ENCODE results near the gene PAX2. TPM values are rescaled to one million over a fixed set of nuclear protein-coding genes. Genes with fewer than 3 reads are reported as not detected.

PAX2 gene
- total and polyA plus RNA-seq, 2 of the 13 experiments (the other 11 are each of a cell fraction or from before 2014, with no cell fraction given): not detected

DNA sequence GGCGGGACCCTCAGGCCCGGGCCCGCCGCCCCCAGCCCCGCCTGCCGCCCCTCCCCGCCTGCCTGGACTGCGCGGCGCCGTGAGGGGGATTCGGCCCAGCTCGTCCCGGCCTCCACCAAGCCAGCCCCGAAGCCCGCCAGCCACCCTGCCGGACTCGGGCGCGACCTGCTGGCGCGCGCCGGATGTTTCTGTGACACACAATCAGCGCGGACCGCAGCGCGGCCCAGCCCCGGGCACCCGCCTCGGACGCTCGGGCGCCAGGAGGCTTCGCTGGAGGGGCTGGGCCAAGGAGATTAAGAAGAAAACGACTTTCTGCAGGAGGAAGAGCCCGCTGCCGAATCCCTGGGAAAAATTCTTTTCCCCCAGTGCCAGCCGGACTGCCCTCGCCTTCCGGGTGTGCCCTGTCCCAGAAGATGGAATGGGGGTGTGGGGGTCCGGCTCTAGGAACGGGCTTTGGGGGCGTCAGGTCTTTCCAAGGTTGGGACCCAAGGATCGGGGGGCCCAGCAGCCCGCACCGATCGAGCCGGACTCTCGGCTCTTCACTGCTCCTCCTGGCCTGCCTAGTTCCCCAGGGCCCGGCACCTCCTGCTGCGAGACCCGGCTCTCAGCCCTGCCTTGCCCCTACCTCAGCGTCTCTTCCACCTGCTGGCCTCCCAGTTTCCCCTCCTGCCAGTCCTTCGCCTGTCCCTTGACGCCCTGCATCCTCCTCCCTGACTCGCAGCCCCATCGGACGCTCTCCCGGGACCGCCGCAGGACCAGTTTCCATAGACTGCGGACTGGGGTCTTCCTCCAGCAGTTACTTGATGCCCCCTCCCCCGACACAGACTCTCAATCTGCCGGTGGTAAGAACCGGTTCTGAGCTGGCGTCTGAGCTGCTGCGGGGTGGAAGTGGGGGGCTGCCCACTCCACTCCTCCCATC lies 82.7 kb downstream of the PAX2 start (continued):
- TF ChIP-seq, protein P1, sequence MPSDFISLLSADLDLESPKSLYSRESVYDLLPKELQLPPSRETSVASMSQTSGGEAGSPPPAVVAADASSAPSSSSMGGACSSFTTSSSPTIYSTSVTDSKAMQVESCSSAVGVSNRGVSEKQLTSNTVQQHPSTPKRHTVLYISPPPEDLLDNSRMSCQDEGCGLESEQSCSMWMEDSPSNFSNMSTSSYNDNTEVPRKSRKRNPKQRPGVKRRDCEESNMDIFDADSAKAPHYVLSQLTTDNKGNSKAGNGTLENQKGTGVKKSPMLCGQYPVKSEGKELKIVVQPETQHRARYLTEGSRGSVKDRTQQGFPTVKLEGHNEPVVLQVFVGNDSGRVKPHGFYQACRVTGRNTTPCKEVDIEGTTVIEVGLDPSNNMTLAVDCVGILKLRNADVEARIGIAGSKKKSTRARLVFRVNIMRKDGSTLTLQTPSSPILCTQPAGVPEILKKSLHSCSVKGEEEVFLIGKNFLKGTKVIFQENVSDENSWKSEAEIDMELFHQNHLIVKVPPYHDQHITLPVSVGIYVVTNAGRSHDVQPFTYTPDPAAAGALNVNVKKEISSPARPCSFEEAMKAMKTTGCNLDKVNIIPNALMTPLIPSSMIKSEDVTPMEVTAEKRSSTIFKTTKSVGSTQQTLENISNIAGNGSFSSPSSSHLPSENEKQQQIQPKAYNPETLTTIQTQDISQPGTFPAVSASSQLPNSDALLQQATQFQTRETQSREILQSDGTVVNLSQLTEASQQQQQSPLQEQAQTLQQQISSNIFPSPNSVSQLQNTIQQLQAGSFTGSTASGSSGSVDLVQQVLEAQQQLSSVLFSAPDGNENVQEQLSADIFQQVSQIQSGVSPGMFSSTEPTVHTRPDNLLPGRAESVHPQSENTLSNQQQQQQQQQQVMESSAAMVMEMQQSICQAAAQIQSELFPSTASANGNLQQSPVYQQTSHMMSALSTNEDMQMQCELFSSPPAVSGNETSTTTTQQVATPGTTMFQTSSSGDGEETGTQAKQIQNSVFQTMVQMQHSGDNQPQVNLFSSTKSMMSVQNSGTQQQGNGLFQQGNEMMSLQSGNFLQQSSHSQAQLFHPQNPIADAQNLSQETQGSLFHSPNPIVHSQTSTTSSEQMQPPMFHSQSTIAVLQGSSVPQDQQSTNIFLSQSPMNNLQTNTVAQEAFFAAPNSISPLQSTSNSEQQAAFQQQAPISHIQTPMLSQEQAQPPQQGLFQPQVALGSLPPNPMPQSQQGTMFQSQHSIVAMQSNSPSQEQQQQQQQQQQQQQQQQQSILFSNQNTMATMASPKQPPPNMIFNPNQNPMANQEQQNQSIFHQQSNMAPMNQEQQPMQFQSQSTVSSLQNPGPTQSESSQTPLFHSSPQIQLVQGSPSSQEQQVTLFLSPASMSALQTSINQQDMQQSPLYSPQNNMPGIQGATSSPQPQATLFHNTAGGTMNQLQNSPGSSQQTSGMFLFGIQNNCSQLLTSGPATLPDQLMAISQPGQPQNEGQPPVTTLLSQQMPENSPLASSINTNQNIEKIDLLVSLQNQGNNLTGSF (CRISPR knock-in tag; IDR thresholded peaks at IDR 0.05): no peak
- TF ChIP-seq RBM22 (optimal IDR thresholded peaks at IDR 0.05; ENCODE audit: low read length) (no peak), ZNF451 (CRISPR knock-in tag; IDR thresholded peaks at IDR 0.05) (no peak), TCF7L2 (IDR thresholded peaks at IDR 0.05; ENCODE audit: low read depth, low read length) (no peak), SRSF9 (IDR thresholded peaks at IDR 0.05; ENCODE audit: borderline replicate concordance, insufficient read depth, low read depth, low read length, poor library complexity, severe bottlenecking) (no peak), KDM3A (CRISPR knock-in tag; IDR thresholded peaks at IDR 0.05; ENCODE audit: low read depth) (no peak), KMT2A (CRISPR knock-in tag; IDR thresholded peaks at IDR 0.05) (no peak)
- TF ChIP-seq, protein P2, sequence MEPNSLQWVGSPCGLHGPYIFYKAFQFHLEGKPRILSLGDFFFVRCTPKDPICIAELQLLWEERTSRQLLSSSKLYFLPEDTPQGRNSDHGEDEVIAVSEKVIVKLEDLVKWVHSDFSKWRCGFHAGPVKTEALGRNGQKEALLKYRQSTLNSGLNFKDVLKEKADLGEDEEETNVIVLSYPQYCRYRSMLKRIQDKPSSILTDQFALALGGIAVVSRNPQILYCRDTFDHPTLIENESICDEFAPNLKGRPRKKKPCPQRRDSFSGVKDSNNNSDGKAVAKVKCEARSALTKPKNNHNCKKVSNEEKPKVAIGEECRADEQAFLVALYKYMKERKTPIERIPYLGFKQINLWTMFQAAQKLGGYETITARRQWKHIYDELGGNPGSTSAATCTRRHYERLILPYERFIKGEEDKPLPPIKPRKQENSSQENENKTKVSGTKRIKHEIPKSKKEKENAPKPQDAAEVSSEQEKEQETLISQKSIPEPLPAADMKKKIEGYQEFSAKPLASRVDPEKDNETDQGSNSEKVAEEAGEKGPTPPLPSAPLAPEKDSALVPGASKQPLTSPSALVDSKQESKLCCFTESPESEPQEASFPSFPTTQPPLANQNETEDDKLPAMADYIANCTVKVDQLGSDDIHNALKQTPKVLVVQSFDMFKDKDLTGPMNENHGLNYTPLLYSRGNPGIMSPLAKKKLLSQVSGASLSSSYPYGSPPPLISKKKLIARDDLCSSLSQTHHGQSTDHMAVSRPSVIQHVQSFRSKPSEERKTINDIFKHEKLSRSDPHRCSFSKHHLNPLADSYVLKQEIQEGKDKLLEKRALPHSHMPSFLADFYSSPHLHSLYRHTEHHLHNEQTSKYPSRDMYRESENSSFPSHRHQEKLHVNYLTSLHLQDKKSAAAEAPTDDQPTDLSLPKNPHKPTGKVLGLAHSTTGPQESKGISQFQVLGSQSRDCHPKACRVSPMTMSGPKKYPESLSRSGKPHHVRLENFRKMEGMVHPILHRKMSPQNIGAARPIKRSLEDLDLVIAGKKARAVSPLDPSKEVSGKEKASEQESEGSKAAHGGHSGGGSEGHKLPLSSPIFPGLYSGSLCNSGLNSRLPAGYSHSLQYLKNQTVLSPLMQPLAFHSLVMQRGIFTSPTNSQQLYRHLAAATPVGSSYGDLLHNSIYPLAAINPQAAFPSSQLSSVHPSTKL (CRISPR knock-in tag; IDR thresholded peaks at IDR 0.05): no peak
- TF ChIP-seq, protein P3, sequence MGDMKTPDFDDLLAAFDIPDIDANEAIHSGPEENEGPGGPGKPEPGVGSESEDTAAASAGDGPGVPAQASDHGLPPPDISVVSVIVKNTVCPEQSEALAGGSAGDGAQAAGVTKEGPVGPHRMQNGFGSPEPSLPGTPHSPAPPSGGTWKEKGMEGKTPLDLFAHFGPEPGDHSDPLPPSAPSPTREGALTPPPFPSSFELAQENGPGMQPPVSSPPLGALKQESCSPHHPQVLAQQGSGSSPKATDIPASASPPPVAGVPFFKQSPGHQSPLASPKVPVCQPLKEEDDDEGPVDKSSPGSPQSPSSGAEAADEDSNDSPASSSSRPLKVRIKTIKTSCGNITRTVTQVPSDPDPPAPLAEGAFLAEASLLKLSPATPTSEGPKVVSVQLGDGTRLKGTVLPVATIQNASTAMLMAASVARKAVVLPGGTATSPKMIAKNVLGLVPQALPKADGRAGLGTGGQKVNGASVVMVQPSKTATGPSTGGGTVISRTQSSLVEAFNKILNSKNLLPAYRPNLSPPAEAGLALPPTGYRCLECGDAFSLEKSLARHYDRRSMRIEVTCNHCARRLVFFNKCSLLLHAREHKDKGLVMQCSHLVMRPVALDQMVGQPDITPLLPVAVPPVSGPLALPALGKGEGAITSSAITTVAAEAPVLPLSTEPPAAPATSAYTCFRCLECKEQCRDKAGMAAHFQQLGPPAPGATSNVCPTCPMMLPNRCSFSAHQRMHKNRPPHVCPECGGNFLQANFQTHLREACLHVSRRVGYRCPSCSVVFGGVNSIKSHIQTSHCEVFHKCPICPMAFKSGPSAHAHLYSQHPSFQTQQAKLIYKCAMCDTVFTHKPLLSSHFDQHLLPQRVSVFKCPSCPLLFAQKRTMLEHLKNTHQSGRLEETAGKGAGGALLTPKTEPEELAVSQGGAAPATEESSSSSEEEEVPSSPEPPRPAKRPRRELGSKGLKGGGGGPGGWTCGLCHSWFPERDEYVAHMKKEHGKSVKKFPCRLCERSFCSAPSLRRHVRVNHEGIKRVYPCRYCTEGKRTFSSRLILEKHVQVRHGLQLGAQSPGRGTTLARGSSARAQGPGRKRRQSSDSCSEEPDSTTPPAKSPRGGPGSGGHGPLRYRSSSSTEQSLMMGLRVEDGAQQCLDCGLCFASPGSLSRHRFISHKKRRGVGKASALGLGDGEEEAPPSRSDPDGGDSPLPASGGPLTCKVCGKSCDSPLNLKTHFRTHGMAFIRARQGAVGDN (CRISPR knock-in tag; IDR thresholded peaks at IDR 0.05): peak; percentile 18; the same call in 1 of the 2 replicates
- TF ChIP-seq, protein P4, sequence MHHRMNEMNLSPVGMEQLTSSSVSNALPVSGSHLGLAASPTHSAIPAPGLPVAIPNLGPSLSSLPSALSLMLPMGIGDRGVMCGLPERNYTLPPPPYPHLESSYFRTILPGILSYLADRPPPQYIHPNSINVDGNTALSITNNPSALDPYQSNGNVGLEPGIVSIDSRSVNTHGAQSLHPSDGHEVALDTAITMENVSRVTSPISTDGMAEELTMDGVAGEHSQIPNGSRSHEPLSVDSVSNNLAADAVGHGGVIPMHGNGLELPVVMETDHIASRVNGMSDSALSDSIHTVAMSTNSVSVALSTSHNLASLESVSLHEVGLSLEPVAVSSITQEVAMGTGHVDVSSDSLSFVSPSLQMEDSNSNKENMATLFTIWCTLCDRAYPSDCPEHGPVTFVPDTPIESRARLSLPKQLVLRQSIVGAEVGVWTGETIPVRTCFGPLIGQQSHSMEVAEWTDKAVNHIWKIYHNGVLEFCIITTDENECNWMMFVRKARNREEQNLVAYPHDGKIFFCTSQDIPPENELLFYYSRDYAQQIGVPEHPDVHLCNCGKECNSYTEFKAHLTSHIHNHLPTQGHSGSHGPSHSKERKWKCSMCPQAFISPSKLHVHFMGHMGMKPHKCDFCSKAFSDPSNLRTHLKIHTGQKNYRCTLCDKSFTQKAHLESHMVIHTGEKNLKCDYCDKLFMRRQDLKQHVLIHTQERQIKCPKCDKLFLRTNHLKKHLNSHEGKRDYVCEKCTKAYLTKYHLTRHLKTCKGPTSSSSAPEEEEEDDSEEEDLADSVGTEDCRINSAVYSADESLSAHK (CRISPR knock-in tag; IDR thresholded peaks at IDR 0.05; ENCODE audit: borderline replicate concordance): no peak

Data from HepG2 (cell line).